Smooth muscle cell of the brain vasculature (primary cell): Measurements from ENCODE around the gene USP22.

ENCODE experiments used
- DNase-seq: peaks from one replicate; pipeline ENCODE4 v3.0.0-alpha.2; 2012; ENCODE audit warnings: low read depth, low spot score

USP22 gene

DNA sequence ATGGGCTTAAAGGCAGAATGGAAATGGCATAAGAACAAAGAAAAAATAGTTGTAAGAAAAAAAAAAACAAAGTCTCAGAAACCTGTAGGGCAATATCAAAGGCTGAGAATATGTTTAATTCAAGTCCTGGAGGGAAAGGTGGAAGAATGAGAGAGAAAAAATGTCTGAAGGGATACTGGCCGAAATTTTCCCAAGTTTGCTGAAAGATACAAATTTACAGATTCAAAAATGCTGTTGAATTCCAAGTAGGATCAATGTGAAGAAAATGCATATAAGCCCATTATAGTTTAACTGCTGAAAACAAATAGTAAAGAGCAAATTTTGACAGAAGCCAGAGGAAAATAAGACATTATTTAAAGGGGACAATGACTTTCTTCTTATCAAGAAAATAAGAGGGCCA, 6.6 kb upstream of the USP22 start:
- no peak for DNase-seq

DNA sequence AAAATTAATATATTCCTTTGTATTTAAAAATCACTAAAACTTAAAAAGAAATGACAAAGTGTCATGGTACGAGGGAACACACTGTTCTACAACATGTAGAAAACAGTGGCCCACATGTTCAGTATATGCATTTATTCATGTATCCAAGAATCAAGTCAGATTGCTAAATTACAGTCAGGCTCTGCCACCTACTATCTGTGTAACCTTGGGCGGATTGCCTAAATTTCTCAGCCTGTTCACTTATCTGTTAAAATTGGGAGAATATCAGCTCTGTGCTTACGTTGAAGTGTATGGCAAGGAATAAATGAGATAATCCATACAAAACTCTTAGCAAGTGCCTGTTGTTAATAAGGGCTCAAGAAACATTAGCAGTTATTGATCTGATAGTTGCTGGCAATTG, 3.4 kb upstream of the USP22 start:
- DNase-seq: no peak

DNA sequence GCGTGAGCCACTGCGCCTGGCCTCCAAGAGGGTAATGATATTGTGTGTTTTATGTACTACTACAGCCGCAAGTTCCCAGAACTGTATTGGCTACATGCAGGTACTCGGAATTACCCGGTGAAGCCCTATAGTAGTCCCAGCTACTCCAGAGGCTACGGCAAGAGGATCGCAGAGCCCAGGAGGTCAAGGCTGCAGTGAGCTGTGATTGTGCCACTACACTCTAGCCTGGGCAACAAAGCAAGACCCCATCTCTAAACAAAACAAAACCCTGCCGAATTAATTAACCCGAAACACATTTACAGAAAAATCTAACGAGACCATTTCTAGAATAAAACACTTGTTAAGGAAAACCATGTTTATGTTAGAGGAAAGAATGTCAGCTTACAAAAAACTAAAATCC, 2.2 kb upstream of the USP22 start:
- DNase-seq: no peak

DNA sequence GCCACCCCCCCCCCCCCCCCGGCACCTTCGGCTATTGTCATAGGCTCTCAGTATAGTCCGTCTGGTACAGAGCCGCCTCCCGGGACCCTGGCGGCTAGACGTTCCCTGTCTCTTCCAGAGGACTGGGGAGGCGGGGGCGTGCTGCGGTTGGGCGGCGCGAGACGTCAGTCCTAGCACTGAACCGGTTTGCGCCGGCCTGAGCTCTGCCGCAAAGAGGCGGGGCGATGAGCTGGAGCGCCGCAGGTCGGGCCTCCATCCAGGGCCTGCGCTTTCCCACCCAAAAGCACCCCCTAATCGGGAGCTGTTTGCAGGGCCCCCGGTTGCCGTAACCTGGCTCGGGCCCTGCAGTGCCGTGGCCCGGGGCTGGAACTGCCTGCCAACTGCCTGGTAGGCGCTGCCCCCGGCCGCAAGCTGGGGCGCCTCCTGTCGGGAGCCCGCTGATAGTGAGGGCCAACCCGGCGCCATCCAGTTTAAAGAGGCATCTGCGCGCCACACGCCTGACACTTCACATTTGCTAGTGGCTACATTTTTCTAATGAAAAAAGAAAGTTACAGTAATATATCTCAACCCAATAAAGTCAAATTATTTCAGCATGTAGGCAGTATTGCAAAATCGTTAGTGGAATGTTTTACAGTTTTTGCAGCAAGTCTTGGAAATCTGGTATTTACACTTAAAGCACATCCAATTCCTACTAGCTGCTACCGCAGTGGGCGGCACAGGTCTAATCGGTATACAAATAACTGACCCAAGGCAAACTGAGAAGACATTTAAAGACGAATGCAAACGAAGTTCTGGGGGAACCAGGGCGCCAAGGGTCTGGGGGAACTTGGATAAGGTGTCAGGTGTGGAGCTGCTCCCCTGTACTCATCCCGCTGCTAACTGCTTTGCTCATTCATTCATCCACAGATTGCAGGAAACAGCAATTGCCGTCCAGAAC, 753 bp upstream of the USP22 start:
- peak; percentile 98 for DNase-seq

DNA sequence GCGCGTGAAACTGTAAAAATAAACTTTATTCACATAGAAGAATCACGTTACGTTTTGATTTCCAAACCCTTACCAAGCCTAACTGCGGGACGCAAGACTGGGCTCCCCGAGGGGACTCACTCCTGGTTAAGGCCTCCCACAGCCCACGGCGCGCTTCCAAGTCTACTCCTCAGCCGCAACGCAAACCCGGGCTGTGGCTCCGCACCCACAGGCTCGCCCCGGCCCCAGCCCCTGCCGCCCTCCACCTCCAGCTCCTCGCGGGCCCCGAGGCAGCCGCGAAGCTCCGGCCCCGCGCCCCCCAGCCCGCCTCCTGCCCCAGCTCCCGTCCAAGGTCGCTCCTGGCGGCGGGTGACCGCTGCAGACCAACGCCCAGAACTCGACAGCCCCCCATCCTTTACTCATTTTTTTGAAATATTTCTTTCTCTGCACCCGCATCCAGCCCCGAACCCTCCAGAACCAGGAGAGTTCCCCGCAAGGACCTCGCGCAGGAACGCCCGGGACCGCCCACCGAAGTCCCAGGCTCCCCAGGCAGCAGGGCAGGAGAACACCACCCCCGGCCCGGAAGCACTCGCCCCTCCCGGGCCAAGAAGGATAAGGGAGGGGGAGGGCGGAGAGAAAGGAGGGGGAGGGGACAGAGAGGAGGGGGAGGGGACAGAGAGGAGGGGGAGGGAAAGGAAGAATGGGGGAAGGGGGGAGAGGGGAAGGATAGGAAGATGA, 912 bp downstream of the USP22 start:
- no peak for DNase-seq

DNA sequence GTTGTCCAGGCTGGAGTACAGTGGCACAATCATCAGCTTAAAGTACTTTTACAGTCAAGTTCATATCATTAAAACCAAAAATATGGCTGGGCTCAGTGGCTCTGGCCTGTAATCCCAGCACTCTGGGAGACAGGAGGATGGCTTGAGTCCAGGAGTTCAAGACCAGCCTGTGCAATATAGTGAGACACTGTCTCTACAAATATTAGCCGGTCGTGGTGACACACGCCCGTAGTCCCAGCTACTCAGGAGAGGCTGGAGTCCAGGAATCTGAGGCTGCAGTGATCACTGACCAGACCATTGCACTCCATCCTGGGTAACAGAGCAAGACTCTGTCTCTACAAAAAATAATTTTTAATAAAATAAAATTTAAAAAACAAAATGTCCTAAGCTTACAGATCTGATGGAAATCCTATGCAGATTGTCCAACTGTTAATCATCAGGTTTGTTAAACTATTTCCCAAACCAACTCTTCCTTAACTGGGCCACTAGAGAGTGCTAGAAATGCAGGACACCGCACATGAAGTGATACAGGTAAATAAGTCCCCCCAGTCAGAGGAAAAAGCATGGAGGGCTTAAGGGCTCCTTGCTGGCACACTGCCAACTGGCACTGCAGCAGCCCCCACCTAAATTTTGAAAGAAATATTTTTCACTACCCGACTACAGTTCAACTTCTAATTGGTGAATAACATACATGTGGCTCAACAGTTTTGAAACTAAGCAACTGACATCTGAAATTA, 2.8 kb downstream of the USP22 start:
- DNase-seq: no peak

DNA sequence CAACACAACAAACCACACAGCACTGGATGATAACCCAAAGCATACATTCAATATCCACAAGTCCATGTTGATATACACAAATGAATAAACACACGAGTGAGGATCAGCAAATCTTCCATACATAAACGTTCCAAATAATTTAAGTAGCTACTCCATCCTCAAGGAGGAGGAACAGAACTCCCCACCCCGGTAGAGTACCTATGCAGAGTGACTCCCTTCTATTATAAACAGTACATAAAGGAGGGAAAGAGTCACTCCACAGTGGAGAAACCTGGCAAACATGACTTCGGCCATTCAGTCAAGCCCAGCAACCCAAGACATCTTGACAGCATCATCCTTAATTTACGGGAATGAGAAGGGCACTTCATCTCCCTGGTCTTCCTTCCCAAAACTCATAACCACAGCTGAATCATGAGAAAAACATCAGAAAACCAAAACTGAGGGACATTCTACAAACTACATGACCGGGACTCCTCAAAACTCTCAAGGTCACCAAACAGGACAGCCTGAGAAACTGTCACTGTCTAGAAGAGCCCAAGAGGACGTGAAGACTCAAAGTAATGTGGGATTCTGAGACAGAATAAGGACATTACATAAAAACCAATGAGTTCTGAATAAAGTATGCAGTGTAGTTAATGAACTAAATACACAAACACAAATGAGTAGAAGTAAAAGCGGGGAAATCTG, 5.6 kb downstream of the USP22 start:
- no peak for DNase-seq

DNA sequence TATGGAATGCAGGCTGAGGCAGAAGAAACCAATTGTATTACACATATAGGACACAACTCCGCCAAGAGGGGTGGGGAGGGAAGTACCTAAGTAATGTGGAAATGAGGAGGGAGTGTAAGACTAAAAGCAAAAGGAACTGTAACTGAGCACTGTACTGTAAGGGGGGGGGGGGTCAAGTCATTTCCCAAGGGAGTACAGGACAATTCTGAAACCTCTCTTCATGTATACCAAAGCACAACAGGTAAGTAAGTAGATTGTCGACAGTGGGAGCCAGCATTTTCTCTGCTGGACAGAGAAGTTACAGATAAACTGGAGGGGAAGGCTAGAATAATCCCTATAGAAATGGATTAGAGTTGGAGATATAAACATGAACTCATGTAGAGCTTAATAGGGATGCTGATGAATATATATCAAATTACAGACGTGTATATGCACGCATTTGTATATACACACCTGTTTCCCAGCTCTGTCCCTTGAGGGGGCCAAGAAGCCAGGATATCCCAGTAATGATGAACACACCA, 6.4 kb downstream of the USP22 start:
- no peak for DNase-seq

DNA sequence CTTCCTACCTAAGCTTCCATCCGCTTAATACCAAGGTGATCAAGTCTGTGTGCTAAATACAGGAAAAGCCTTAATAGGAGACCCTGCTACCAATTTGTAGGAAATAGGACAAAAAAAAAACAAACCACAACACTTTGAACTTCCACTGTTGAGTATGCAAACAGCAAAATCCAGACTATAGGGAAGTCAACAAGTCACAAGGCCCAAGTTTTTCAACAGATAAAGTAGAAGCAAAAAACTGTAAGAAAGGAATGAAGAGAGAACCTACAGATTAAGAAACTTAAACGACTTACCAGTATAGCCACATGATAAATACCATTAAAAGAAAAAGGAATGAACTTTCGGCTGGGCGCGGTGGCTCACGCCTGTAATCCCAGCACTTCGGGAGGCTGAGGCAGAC, 7.4 kb downstream of the USP22 start:
- DNase-seq: no peak

DNA sequence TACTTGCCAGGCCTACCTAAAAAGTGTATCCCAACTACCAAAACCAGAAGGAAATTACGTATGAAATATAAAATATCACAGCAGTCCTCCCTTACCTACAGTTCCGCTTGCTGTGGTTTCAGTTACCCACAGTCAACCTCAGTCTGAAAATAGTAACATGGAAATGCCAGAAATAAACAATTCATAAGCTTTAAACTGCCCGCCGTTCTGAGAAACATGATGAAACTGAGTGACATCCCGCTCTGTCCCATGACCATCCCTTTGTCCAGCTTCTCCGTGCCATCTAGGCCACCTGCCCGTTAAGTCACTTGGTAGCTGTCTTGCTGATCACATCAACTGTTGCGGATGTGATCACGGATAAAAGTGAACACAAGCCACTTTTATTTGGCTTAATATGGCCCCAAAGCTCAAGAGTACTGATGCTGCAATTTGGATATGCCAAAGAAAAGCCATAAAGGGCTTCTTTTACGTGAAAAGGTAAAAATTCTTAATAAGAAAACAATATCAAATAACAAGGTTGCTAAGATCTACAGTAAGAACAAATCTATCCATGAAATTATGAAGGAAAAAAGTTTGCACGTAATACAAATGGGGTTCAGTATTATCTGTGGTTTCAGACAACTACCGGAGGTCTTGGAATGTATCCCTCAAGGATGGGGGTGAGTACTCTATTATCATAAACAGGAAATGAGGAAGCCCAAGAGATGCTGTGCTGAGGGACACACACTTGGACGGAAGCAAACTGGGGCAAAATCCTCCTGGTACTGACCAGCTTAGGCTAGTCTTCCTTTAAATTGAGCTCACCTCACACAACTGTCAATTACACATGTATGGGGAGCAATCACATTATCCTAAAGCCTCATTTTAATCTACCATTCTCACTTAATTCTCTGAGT, 8.2 kb downstream of the USP22 start:
- DNase-seq: no peak

DNA sequence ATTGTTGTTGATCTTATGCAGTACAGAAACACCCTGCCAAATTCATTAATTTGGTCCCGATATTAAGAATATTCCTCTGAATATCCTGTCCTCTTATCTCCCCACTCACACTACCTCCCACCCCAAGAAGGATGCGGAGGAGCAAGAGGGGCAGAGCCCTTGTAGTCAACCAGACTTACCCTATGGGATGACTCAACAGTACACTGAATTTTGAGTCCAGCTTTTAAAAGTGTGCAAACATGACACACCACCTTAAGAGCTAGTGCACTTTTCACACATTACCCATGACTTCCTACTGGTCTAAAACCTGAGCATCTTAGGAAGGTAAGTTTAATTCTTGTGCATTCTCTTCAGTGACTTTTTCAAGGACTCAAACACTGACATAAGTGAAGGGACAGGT, 9.5 kb downstream of the USP22 start:
- no peak for DNase-seq

DNA sequence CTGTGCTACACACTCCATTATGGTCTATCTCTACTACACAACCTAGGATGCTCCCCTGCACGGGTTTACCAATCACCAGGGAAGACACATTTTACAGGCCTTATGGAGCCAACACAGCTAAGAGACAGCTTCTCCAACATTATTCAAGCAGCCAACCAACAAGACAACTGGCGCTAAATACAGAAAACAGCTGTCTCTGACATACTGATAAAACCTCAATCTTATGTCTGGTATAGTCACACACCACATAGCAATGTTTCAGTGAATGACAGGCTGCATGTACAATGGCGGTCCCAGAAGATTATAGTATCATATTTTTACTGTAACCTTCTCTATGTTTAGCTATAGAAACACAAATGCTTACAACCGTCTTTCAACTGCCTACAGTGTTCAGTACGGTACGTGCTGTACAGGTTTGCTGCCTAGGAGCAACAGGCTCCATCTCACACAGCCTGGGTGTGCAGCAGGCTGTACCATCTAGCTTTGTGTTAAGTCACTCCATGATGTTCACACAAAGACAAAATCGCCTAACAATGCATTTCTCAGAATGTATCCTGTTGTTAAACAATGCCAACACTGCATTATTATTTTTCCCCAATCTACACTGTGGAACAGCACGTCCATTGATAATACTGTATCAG, 10.9 kb downstream of the USP22 start:
- no peak for DNase-seq

DNA sequence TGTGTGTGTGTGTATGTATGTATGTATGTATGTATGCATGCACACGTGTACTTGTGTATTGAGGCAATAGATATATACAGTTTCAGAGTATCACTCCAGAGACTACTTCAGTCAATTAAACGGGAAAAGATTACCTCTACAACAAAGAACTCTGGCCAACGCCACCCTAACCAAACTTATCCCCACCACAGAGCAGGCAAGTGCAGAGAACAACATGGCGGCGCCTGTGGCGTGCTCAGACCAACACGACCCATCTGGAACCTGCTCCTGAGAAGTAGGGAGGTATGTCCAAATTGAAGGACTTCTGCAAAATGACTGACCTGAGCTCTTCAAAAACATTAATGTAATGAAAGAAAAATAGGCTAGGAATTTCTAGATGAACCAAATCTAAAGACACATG, 12.4 kb downstream of the USP22 start:
- no peak for DNase-seq

DNA sequence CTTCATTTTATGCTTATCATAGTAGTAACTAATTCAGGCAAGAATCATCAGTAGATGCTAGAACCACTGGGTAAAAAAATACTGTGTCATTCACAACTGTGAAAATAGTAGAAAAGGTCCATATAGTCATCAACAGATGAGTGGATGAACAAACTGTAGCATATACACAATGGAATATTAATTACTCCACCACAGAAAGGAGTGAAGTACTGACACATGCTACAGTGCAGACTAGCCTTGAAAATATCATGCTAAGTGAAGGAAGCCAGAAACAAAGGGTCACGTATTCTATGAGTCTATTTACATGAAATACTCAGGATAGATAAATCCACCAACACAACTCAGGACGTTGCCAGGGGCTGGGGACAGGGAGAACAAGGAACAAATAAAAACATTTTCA, 13.3 kb downstream of the USP22 start:
- no peak for DNase-seq

DNA sequence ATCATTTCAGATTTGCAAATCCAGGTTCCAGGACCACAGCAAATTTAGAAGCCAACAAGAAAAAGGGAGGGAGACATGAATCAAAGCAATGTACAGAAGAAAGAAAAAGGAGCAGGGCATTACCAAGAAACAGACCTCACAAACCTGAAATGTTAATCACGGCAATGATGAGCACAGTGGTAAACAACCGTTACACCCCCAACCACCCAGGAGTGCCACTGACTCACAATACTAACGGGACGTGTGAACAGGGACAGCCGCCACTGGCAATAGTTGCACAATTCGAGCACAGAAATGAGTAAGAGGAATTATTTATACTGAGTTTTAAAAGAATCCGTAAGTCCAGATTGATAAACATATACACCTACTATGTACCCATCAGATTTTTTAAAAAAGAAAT, 13.8 kb downstream of the USP22 start:
- DNase-seq: no peak

DNA sequence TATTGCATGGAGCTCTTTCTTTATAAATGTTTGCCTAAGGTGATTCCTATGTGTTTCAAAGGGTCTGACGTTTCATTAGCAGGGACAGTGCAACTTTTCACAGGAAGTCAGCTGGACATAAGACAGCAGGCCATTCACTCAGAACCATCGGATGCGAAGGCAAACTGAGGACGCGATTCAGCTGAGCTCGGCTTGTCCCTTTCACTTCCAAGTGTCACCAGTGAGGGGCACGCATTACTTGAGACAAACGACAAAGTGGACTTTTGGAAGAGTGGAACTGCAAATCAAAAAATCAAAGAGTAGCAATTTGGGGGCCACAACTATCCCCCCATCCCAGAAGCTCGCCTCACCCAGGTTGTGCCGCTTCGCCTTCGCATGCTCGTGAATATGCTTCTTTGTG, 14.6 kb downstream of the USP22 start:
- DNase-seq: no peak

DNA sequence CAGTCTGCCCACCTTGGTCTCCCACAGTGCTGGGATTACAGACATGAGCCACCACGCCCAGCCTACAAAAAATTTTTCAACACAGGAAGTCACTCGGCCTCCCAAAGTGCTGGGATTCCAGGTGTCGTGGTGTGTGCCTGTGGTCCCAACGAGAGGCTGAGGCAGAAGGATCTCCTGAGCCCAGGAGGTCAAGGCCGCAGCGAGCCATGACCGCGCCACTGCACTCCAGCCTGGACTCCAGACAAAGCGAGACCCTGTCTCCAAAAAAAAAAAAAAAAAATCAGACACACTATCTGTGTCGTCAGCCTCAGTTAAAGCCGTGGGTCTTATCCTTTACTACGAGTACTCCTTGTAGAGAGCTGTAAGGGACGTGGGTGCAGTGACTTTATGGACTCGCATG, 15.8 kb downstream of the USP22 start:
- no peak for DNase-seq

DNA sequence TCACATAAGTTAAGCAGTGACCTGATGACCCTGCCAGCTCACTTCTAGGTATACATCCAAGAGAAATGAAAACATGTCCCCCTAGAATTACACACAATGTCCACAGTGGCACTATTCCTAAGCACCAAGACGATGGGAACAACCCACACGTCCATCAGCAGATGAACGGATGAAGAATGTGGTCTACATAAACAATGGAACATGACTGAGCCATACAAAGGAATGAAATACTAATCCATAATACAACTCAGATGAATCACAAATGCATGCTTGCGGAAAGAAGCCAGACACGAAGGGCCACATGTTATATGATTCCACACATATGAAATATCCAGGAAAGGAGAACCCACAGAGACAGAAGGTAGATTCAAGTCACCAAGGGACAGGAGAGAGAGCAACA, 17.4 kb downstream of the USP22 start:
- no peak for DNase-seq

DNA sequence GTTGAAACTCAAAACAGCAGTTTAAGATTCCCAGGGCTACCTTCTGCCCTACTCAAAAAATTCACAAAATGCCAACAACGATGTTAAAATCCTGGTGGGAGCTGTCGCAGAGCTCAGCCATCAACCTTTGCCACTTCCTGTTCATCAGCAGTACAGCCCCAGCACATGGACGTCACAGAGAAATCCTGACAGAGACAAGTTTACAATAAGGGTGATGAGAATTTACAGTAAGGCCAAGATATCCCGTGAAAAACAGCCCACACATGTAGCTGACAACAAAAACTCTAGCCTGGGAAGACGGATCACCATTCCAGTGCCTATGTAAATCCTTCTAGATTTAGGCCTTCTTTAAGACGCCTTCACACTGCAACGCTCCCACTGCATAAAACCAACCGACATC, 18.8 kb downstream of the USP22 start:
- no peak for DNase-seq

DNA sequence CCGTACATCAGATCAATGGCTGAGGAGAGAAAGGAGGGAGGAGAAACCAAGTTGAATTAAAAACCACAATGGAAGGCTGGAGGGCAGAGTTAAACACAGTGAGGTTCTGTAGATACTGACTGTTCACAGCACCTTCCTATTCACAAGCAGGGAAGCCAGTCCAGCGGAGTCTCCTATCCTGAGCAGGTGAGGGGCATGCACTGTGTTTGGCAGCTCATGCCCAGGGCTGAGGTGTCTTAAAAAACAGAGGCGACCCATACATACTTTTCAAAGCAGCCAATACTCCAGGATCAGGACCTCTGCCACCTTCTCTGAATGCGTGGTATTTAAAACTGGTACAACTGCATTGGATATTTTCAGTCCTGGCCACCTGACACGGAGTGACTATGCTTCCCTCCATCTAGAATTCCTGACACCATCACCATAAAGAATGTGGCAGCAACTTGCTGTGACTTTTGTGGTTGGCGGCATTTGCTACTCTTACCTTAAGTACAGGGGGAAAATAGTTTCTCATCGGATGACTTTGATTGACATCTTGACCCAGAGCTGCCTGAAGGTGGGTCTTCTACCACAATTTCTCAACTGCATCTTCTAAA, 21.5 kb downstream of the USP22 start:
- no peak for DNase-seq
